Measurements from ENCODE around the gene RAI14.
A peak's percentile ranks its signal among the peaks of the same experiment; 100 is the strongest.
"Not testable (repeated sequence)": the region's sequence is repeated elsewhere in the genome, so short reads cannot be mapped to it uniquely, and the experiment has no call there.

The RAI14 gene

GRCh38 chr5:34731435-34732232, 75.5 kb downstream of the RAI14 start:
- peak; percentile 34 for DNase-seq (ENCODE audit: low spot score)

GRCh38 chr5:34734326-34734725, 78.2 kb downstream of the RAI14 start:
- no peak for DNase-seq (ENCODE audit: low spot score)

GRCh38 chr5:34735491-34736426, 79.6 kb downstream of the RAI14 start:
- DNase-seq (ENCODE audit: low spot score) = no peak

- DNase-seq (ENCODE audit: low spot score) = peak; percentile 38
Measured at GRCh38 chr5:34736445-34737115, 80.5 kb downstream of the RAI14 start.

- no peak for DNase-seq (ENCODE audit: low spot score)
Measured at GRCh38 chr5:34737731-34738130, 81.6 kb downstream of the RAI14 start.

GRCh38 chr5:34738381-34738780, 82.3 kb downstream of the RAI14 start:
- no peak for DNase-seq (ENCODE audit: low spot score)

- DNase-seq (ENCODE audit: low spot score) = no peak
Measured at GRCh38 chr5:34740389-34740806, 84.3 kb downstream of the RAI14 start.

GRCh38 chr5:34742061-34742460, 85.9 kb downstream of the RAI14 start:
- no peak for DNase-seq (ENCODE audit: low spot score)

- no peak for DNase-seq (ENCODE audit: low spot score)
Measured at GRCh38 chr5:34743878-34744277, 87.8 kb downstream of the RAI14 start.

- no peak for DNase-seq (ENCODE audit: low spot score)
Measured at GRCh38 chr5:34748431-34748830, 92.3 kb downstream of the RAI14 start.

- no peak for DNase-seq (ENCODE audit: low spot score)
Measured at GRCh38 chr5:34749431-34749873, 93.3 kb downstream of the RAI14 start.

GRCh38 chr5:34750206-34750605, 94.1 kb downstream of the RAI14 start:
- no peak for DNase-seq (ENCODE audit: low spot score)

GRCh38 chr5:34751807-34752736, 95.9 kb downstream of the RAI14 start:
- DNase-seq (ENCODE audit: low spot score) = peak; percentile 69

- DNase-seq (ENCODE audit: low spot score) = not testable (repeated sequence)
Measured at GRCh38 chr5:34753236-34753635, 97.1 kb downstream of the RAI14 start.

- no peak for DNase-seq (ENCODE audit: low spot score)
Measured at GRCh38 chr5:34755926-34756325, 99.8 kb downstream of the RAI14 start.

- peak; percentile 79 for DNase-seq (ENCODE audit: low spot score)
Measured at GRCh38 chr5:34756781-34757624, 100.9 kb downstream of the RAI14 start.

GRCh38 chr5:34758514-34758913, 102.4 kb downstream of the RAI14 start:
- DNase-seq (ENCODE audit: low spot score) = no peak

- DNase-seq (ENCODE audit: low spot score) = not testable (repeated sequence)
Measured at GRCh38 chr5:34759213-34759612, 103.1 kb downstream of the RAI14 start.

GRCh38 chr5:34765662-34766061, 109.5 kb downstream of the RAI14 start:
- DNase-seq (ENCODE audit: low spot score) = no peak

- DNase-seq (ENCODE audit: low spot score) = no peak
Measured at GRCh38 chr5:34767180-34767579, 111.1 kb downstream of the RAI14 start.

All from HuH-7 (cell line).